ENCODE data around the gene PPP2R3B. TPM values are rescaled to one million over a fixed set of nuclear protein-coding genes. Genes with fewer than 3 reads are reported as not detected.
"Not testable (repeated sequence)": the region's sequence is repeated elsewhere in the genome, so short reads cannot be mapped to it uniquely, and the experiment has no call there.

Gene PPP2R3B
- total RNA-seq, 1 experiment from 2014 or later = 12.6 TPM

- DNase-seq (ENCODE audit: low spot score) = no peak
Measured at GRCh38 chrX:320126-320783, 66.5 kb downstream of the PPP2R3B start.

- no peak for DNase-seq (ENCODE audit: low spot score)
Measured at GRCh38 chrX:319579-320125, 67.1 kb downstream of the PPP2R3B start.

- peak; percentile 100 for DNase-seq (ENCODE audit: low spot score)
Measured at GRCh38 chrX:318739-319578, 67.7 kb downstream of the PPP2R3B start, which contains the start of gene GTPBP6. Gene GTPBP6 (minus strand): TSS chrX:318796. CDS start chrX:318787, 9 bp downstream.

- DNase-seq (ENCODE audit: low spot score) = peak; percentile 97
Measured at GRCh38 chrX:318068-318738, 68.5 kb downstream of the PPP2R3B start.

- no peak for DNase-seq (ENCODE audit: low spot score)
Measured at GRCh38 chrX:317424-318067, 69.2 kb downstream of the PPP2R3B start.

- no peak for DNase-seq (ENCODE audit: low spot score)
Measured at GRCh38 chrX:316351-317325, 70.1 kb downstream of the PPP2R3B start.

GRCh38 chrX:314781-315595, 71.7 kb downstream of the PPP2R3B start:
- no peak for DNase-seq (ENCODE audit: low spot score)

- no peak for DNase-seq (ENCODE audit: low spot score)
Measured at GRCh38 chrX:314049-314448, 72.7 kb downstream of the PPP2R3B start.

GRCh38 chrX:313546-313945, 73.2 kb downstream of the PPP2R3B start:
- no peak for DNase-seq (ENCODE audit: low spot score)

- DNase-seq (ENCODE audit: low spot score) = no peak
Measured at GRCh38 chrX:312621-313331, 73.9 kb downstream of the PPP2R3B start.

GRCh38 chrX:311156-312129, 75.3 kb downstream of the PPP2R3B start:
- no peak for DNase-seq (ENCODE audit: low spot score)

- no peak for DNase-seq (ENCODE audit: low spot score)
Measured at GRCh38 chrX:310621-311155, 76.0 kb downstream of the PPP2R3B start.

GRCh38 chrX:308821-309520, 77.7 kb downstream of the PPP2R3B start:
- DNase-seq (ENCODE audit: low spot score) = no peak

GRCh38 chrX:307261-308111, 79.2 kb downstream of the PPP2R3B start:
- DNase-seq (ENCODE audit: low spot score) = no peak

GRCh38 chrX:306614-307251, 80.0 kb downstream of the PPP2R3B start:
- DNase-seq (ENCODE audit: low spot score) = not testable (repeated sequence)
